NCI-H187 treated with DMSO at 0.1 percent for 48 hours (cell line): ENCODE results near the gene DLGAP5.

Source experiments
- DNase-seq: peaks from one replicate; lab custom pipeline; 2025; lab: John Stamatoyannopoulos, UW

The DLGAP5 gene

GRCh38 chr14:55180434-55180833 lies 11.0 kb downstream of the DLGAP5 start:
- no peak for DNase-seq

- DNase-seq, result no peak
Observed at GRCh38 chr14:55180006-55180405, 11.4 kb downstream of the DLGAP5 start.

GRCh38 chr14:55170526-55170925 lies 20.9 kb downstream of the DLGAP5 start:
- no peak for DNase-seq

- DNase-seq, result peak; percentile 8
Observed at GRCh38 chr14:55160989-55161388, 30.4 kb downstream of the DLGAP5 start.

GRCh38 chr14:55158412-55158811 lies 33.0 kb downstream of the DLGAP5 start:
- no peak for DNase-seq

- no peak for DNase-seq
Observed at GRCh38 chr14:55157080-55157479, 34.3 kb downstream of the DLGAP5 start.

- no peak for DNase-seq
Observed at GRCh38 chr14:55153951-55154350, 37.4 kb downstream of the DLGAP5 start.

- no peak for DNase-seq
Observed at GRCh38 chr14:55152052-55152753, 39.2 kb downstream of the DLGAP5 start.

GRCh38 chr14:55151601-55152000 lies 39.8 kb downstream of the DLGAP5 start:
- no peak for DNase-seq

GRCh38 chr14:55146425-55146824 lies 45.0 kb downstream of the DLGAP5 start:
- no peak for DNase-seq

- no peak for DNase-seq
Observed at GRCh38 chr14:55142466-55142865, 48.9 kb downstream of the DLGAP5 start.

GRCh38 chr14:55141825-55142224 lies 49.6 kb downstream of the DLGAP5 start:
- no peak for DNase-seq

GRCh38 chr14:55139696-55140509 lies 51.5 kb downstream of the DLGAP5 start:
- DNase-seq, result no peak

- DNase-seq, result no peak
Observed at GRCh38 chr14:55139141-55139540, 52.2 kb downstream of the DLGAP5 start.

- DNase-seq, result no peak
Observed at GRCh38 chr14:55138091-55138490, 53.3 kb downstream of the DLGAP5 start.

- DNase-seq, result no peak
Observed at GRCh38 chr14:55136885-55137786, 54.2 kb downstream of the DLGAP5 start.

GRCh38 chr14:55136241-55136640 lies 55.1 kb downstream of the DLGAP5 start:
- no peak for DNase-seq

GRCh38 chr14:55133416-55133815 lies 58.0 kb downstream of the DLGAP5 start:
- no peak for DNase-seq

GRCh38 chr14:55131370-55132137 lies 59.8 kb downstream of the DLGAP5 start:
- DNase-seq, result peak; percentile 23

GRCh38 chr14:55130196-55130550 lies 61.2 kb downstream of the DLGAP5 start:
- DNase-seq, result no peak

GRCh38 chr14:55129428-55130195 lies 61.8 kb downstream of the DLGAP5 start:
- DNase-seq, result no peak
